Mucosa of rectum (tissue), 2 donors: ENCODE data around the gene TTLL10.
A peak's percentile ranks its signal among the peaks of the same experiment; 100 is the strongest.

Experiments used
- H3K27ac ChIP-seq, 2 donors: one replicate each; pipeline ENCODE4 v1.7.0; 2013; ENCODE audit warnings: inconsistent platforms in 2 of 2, low read depth in 2 of 2, low read length in 2 of 2
- H3K27me3 ChIP-seq, 2 donors: one replicate each; pipeline ENCODE4 v1.7.0; 2013; ENCODE audit warnings: low read length in 2 of 2; ENCODE audit not compliant: control insufficient read depth in 2 of 2, insufficient read depth in 2 of 2
- H3K36me3 ChIP-seq, 2 donors: one replicate each; pipeline ENCODE4 v1.7.0; 2013; ENCODE audit warnings: low read length in 2 of 2; ENCODE audit not compliant: control insufficient read depth in 2 of 2, insufficient read depth in 2 of 2
- H3K4me1 ChIP-seq, 2 donors: one replicate each; pipeline ENCODE4 v1.7.0; 2013; ENCODE audit warnings: low read length in 2 of 2, mild to moderate bottlenecking in 1 of 2; ENCODE audit not compliant: control insufficient read depth in 2 of 2, insufficient read depth in 2 of 2
- H3K4me3 ChIP-seq, 2 donors: one replicate each; pipeline ENCODE4 v1.7.0; 2013; ENCODE audit warnings: low read length in 2 of 2
- H3K9ac ChIP-seq, 2 donors: one replicate each; pipeline ENCODE4 v1.7.0; 2013; ENCODE audit warnings: low read length in 2 of 2, low read depth in 1 of 2, mild to moderate bottlenecking in 1 of 2
- H3K9me3 ChIP-seq, 2 donors: one replicate each; pipeline ENCODE4 v1.7.0; 2013; ENCODE audit warnings: low read length in 2 of 2; ENCODE audit not compliant: control insufficient read depth in 2 of 2
- donor health status: healthy.
- donor health status: Normal muscosa, but diverticular disease.

The TTLL10 gene

DNA sequence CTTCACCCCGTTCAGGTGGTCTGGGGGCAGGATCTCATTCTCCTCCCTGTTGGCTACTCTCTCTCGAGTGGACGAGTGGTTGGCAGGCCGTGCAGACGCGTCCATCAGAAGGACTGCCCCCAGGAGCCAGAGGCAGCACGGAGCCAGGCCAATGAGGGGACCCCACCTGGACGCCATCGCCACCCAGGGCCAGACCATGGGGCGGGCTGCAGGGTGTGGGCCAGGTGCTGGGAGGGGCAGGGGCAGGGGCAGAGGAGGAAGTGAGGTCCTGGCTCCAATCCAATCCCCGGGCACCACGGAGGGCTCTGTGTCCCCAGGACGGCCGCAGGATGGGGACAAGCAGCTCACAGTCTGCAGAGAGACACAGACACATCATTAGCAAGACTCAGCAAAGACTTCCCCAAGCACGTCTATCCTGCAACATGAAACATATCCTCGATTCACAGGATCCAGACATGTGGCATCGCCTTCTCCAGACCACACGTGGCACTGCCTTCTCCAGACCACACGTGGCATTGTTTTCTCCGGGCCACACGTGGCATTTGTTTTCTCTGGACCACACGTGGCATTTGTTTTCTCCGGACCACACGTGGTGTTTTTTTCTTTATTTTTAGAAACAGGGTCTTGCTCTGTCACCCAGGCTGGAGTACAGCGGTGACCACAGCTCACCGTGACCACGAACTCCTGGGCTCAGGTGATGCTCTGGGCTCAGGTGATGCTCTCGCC is 55.1 kb downstream of the TTLL10 start:
- no peak overlapping the region for H3K27ac ChIP-seq
- H3K9ac ChIP-seq = no peak overlapping the region
- no peaks in the 10 kb centered on the region for H3K27me3 ChIP-seq
- H3K4me3 ChIP-seq = no peak overlapping the region
- H3K36me3 ChIP-seq = peaks cover 22 to 36% of the 10 kb centered on the region in 2 donors
- H3K9me3 ChIP-seq = no peaks in the 10 kb centered on the region
- peaks cover 21 to 25% of the 10 kb centered on the region in 2 donors for H3K4me1 ChIP-seq

- Histone ChIP-seq H3K9me3 (no peaks in the 10 kb centered on the region), H3K4me1 (peaks cover 21 to 25% of the 10 kb centered on the region in 2 donors), H3K36me3 (peaks cover 22 to 36% of the 10 kb centered on the region in 2 donors), H3K9ac (no peak overlapping the region), H3K27ac (no peak overlapping the region), H3K4me3 (peak overlapping the region in 1 of 2 donors; percentile 4), H3K27me3 (no peaks in the 10 kb centered on the region)
These were observed 56.1 kb downstream of the TTLL10 start for GRCh38 chr1:1229770-1230169.

DNA sequence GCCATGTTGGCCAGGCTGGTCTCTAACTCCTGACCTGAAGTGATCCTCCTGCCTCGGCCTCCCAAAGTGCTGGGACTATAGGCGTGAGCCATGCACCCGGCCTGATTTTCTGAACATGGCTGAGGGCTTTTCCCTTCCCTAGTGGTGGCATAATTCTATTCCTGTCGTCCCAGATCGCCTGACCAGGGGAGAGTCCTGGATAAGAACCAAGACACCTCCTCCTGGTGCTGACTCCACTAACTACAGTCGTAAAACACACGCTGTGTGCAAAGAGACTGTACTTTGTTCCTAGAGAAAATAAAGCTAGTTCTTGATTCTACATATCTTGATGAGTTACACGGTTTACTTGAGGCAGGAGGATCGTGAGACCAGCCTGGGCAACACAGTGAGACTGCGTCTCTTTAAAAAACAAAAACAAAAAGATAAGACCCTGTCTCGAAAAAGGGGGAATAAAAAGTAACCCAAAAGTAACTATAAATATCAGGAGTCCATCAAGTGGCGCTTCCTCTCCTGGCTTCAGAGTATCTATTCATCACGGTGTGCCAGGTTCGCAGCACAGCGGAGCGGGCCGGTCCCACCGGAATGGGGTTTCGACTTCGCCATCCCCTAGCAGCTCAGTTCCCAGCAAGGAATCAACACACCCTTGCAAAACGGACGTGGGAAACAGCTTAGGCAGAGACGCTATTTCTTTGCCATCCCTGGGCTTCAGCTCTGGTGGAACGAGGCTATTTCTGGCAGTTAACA is 57.1 kb downstream of the TTLL10 start:
- Histone ChIP-seq H3K36me3 (peaks cover 19 to 28% of the 10 kb centered on the region in 2 donors), H3K27ac (peak overlapping the region; percentile 91 to 93), H3K9ac (peak overlapping the region; percentile 98 to 99), H3K27me3 (no peaks in the 10 kb centered on the region), H3K4me1 (peaks cover 21 to 25% of the 10 kb centered on the region in 2 donors), H3K9me3 (no peaks in the 10 kb centered on the region), H3K4me3 (peak overlapping the region; percentile 98 to 99)

DNA sequence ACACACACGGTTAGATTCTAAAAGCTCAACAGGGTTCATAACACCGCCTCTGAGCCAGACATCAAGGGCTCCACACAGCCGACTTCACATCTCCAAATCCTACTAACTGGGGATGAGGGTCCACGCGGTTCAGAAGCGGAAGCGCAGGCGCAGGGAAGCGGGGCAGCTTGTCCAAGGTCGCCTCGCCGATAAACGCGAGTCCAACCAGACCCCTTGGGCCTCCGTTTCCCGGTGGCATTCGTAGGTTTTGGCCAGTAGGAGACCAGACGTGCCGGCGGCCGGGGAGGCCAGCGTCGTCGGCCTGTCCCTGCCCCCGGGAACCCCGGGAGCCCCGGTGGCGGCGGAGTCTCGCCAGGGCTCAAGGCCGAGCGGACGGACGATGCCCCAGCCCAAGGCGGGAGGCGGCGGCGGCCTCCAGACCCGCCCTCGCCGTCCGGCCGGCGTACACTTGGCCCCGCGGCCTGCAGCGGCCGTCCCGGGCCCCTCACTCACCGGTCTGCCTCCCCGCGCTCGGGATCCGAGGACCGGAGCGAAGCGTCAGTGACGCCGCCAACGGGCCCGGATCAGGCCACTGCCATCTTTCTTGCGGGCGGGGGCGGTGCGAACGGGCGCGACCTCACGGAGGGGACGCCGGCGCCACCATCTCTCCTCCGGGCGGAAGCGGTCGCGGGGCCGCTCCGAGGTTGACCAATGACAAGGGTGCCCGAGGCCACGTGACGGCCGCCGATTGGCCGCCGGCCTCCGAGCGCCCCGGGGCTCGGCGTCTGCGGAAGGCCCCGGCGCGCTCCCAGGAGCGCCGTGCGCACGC is 57.9 kb downstream of the TTLL10 start, which contains the start of gene SDF4:
SDF4 (minus strand) TSS at position 602 of the 808 bp plus-strand sequence. CDS start 3,229 bp downstream, outside the sequence.
- H3K27me3 ChIP-seq = peaks cover 0 to 5% of the 10 kb centered on the region in 2 donors
- H3K9ac ChIP-seq = peak within 1 kb of the TSS; percentile 98 to 99
- peaks cover 18 to 23% of the 10 kb centered on the region in 2 donors for H3K36me3 ChIP-seq
- H3K27ac ChIP-seq = peak within 1 kb of the TSS; percentile 91 to 93
- H3K4me3 ChIP-seq = peak within 1 kb of the TSS; percentile 98 to 99
- no peaks in the 10 kb centered on the region for H3K9me3 ChIP-seq
- peaks cover 21 to 25% of the 10 kb centered on the region in 2 donors for H3K4me1 ChIP-seq

- peak within 1 kb of the TSS; percentile 98 to 99 for H3K9ac ChIP-seq
- peaks cover 2 to 8% of the 10 kb centered on the region in 2 donors for H3K27me3 ChIP-seq
- H3K27ac ChIP-seq = peak within 1 kb of the TSS; percentile 91 to 93
- peaks cover 15 to 19% of the 10 kb centered on the region in 2 donors for H3K36me3 ChIP-seq
- peak within 1 kb of the TSS; percentile 98 to 99 for H3K4me3 ChIP-seq
- H3K4me1 ChIP-seq = peaks cover 22 to 27% of the 10 kb centered on the region in 2 donors
- H3K9me3 ChIP-seq = no peaks in the 10 kb centered on the region
These were observed 58.6 kb downstream of the TTLL10 start, which contains the start of gene B3GALT6 for GRCh38 chr1:1232208-1232795. Gene B3GALT6 (plus strand): TSS chr1:1232237. CDS start chr1:1232279, 42 bp downstream.

DNA sequence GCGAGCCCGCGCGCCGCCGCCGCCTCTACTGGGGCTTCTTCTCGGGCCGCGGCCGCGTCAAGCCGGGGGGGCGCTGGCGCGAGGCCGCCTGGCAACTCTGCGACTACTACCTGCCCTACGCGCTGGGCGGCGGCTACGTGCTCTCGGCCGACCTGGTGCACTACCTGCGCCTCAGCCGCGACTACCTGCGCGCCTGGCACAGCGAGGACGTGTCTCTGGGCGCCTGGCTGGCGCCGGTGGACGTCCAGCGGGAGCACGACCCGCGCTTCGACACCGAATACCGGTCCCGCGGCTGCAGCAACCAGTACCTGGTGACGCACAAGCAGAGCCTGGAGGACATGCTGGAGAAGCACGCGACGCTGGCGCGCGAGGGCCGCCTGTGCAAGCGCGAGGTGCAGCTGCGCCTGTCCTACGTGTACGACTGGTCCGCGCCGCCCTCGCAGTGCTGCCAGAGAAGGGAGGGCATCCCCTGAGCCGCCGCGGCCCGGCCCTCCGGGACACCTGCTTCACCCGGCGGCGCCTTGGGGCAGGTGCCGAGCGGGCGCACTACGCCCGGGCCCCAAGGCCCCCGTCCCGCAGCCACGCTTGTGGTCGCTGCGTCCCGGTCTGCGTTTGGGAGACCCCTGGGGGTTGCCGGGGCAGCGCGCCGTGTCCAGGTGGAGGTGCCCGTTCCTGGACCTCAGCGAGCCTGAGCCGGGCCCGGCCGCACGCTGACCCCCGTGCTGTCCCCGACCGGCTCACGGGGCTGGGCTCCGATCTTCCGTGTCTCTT is 59.3 kb downstream of the TTLL10 start:
- no peak overlapping the region for H3K27ac ChIP-seq
- H3K27me3 ChIP-seq = peaks cover 3 to 9% of the 10 kb centered on the region in 2 donors
- no peak overlapping the region for H3K9ac ChIP-seq
- peaks cover 28 to 29% of the 10 kb centered on the region in 2 donors for H3K4me1 ChIP-seq
- peaks cover 10 to 14% of the 10 kb centered on the region in 2 donors for H3K36me3 ChIP-seq
- H3K9me3 ChIP-seq = no peaks in the 10 kb centered on the region
- peak overlapping the region; percentile 57 to 63 for H3K4me3 ChIP-seq

- H3K4me1 ChIP-seq = peaks cover 30 to 34% of the 10 kb centered on the region in 2 donors
- peaks cover 4 to 9% of the 10 kb centered on the region in 2 donors for H3K36me3 ChIP-seq
- H3K27me3 ChIP-seq = peaks cover 8 to 15% of the 10 kb centered on the region in 2 donors
These were observed 59.9 kb downstream of the TTLL10 start for GRCh38 chr1:1233567-1233892.

GRCh38 chr1:1234180-1234808 is 60.6 kb downstream of the TTLL10 start:
- H3K36me3 ChIP-seq = peaks cover 0 to 3% of the 10 kb centered on the region in 2 donors
- no peak overlapping the region for H3K4me3 ChIP-seq
- peaks cover 30 to 34% of the 10 kb centered on the region in 2 donors for H3K4me1 ChIP-seq
- no peaks in the 10 kb centered on the region for H3K9me3 ChIP-seq
- H3K9ac ChIP-seq = no peak overlapping the region
- peaks cover 15 to 18% of the 10 kb centered on the region in 2 donors for H3K27me3 ChIP-seq
- H3K27ac ChIP-seq = no peak overlapping the region

More at GRCh38 chr1:1233567-1233892, 59.9 kb downstream of the TTLL10 start:
- Histone ChIP-seq H3K27ac (no peak overlapping the region), H3K4me3 (no peak overlapping the region), H3K9me3 (no peaks in the 10 kb centered on the region), H3K9ac (no peak overlapping the region)
